T-helper 1 cell treated with Interleukin-12 subunit alpha and Interleukin-12 subunit beta and Interleukin-4 antibody, amounts not matched to agents 30 μg/mL and 1 μg/mL, for 36 hours (primary cell): ENCODE measurements around the gene AK1.

Experiments used
- H3K27ac Mint-ChIP-seq: one replicate; pipeline ENCODE4 v1.8.0; 2021; ENCODE audit warnings: mild to moderate bottlenecking, mixed read lengths
- H3K27me3 Mint-ChIP-seq: one replicate; pipeline ENCODE4 v1.8.0; 2021; ENCODE audit warnings: low read depth, mixed read lengths
- H3K36me3 Mint-ChIP-seq: one replicate; pipeline ENCODE4 v1.8.0; 2021; ENCODE audit warnings: low read depth, mixed read lengths
- H3K4me1 Mint-ChIP-seq: one replicate; pipeline ENCODE4 v1.8.0; 2021; ENCODE audit warnings: low read depth, mixed read lengths
- H3K4me3 Mint-ChIP-seq: one replicate; pipeline ENCODE4 v1.8.0; 2021; ENCODE audit warnings: mild to moderate bottlenecking, moderate library complexity, mixed read lengths
- H3K9me3 Mint-ChIP-seq: one replicate; pipeline ENCODE4 v1.8.0; 2021; ENCODE audit warnings: mixed read lengths

The AK1 gene

GRCh38 chr9:127857278-127857677 is 20.2 kb downstream of the AK1 start:
- H3K4me3 Mint-ChIP-seq: no peak overlapping the region
- peaks cover 24% of the 10 kb centered on the region for H3K4me1 Mint-ChIP-seq
- H3K27me3 Mint-ChIP-seq: no peaks in the 10 kb centered on the region
- H3K27ac Mint-ChIP-seq: no peak overlapping the region
- H3K36me3 Mint-ChIP-seq: peaks cover 3% of the 10 kb centered on the region
- no peaks in the 10 kb centered on the region for H3K9me3 Mint-ChIP-seq

GRCh38 chr9:127856729-127857116 is 20.8 kb downstream of the AK1 start:
- Mint-ChIP-seq H3K4me3 (no peak overlapping the region), H3K27me3 (no peaks in the 10 kb centered on the region), H3K36me3 (peaks cover 6% of the 10 kb centered on the region), H3K4me1 (peaks cover 26% of the 10 kb centered on the region), H3K9me3 (no peaks in the 10 kb centered on the region), H3K27ac (no peak overlapping the region)

GRCh38 chr9:127856094-127856728 is 21.3 kb downstream of the AK1 start:
- Mint-ChIP-seq H3K9me3 (no peaks in the 10 kb centered on the region), H3K4me3 (no peak overlapping the region), H3K27me3 (no peaks in the 10 kb centered on the region), H3K27ac (peak overlapping the region; percentile 50), H3K36me3 (peaks cover 6% of the 10 kb centered on the region), H3K4me1 (peaks cover 24% of the 10 kb centered on the region)

- Mint-ChIP-seq H3K4me1 (peaks cover 22% of the 10 kb centered on the region), H3K9me3 (peaks cover 3% of the 10 kb centered on the region), H3K4me3 (peak overlapping the region; percentile 63), H3K27me3 (no peaks in the 10 kb centered on the region), H3K36me3 (peaks cover 8% of the 10 kb centered on the region), H3K27ac (peak overlapping the region; percentile 52)
Observed at GRCh38 chr9:127855522-127855921, 22.0 kb downstream of the AK1 start.

GRCh38 chr9:127854960-127855359 is 22.5 kb downstream of the AK1 start:
- H3K36me3 Mint-ChIP-seq: peaks cover 10% of the 10 kb centered on the region
- H3K27me3 Mint-ChIP-seq: no peaks in the 10 kb centered on the region
- H3K9me3 Mint-ChIP-seq: peaks cover 3% of the 10 kb centered on the region
- no peak overlapping the region for H3K27ac Mint-ChIP-seq
- peaks cover 20% of the 10 kb centered on the region for H3K4me1 Mint-ChIP-seq
- peak overlapping the region; percentile 25 for H3K4me3 Mint-ChIP-seq

GRCh38 chr9:127854184-127854806 is 23.2 kb downstream of the AK1 start, which contains the start of gene ENG:
Gene ENG, minus strand, starts transcription at chr9:127854658. Its CDS starts 303 bp downstream, at chr9:127854355.
- Mint-ChIP-seq H3K4me3 (peak within 1 kb of the TSS; percentile 87), H3K27ac (peak within 1 kb of the TSS; percentile 79), H3K36me3 (peaks cover 12% of the 10 kb centered on the region), H3K9me3 (peaks cover 7% of the 10 kb centered on the region), H3K27me3 (no peaks in the 10 kb centered on the region), H3K4me1 (peaks cover 20% of the 10 kb centered on the region)

GRCh38 chr9:127853312-127854183 is 23.9 kb downstream of the AK1 start:
- Mint-ChIP-seq H3K36me3 (peaks cover 18% of the 10 kb centered on the region), H3K4me3 (peak overlapping the region; percentile 87), H3K27ac (peak overlapping the region; percentile 79), H3K27me3 (no peaks in the 10 kb centered on the region), H3K9me3 (peaks cover 15% of the 10 kb centered on the region), H3K4me1 (peaks cover 20% of the 10 kb centered on the region)

GRCh38 chr9:127852829-127853228 is 24.6 kb downstream of the AK1 start:
- H3K27ac Mint-ChIP-seq: no peak overlapping the region
- peaks cover 18% of the 10 kb centered on the region for H3K36me3 Mint-ChIP-seq
- H3K9me3 Mint-ChIP-seq: peaks cover 17% of the 10 kb centered on the region
- peak overlapping the region; percentile 42 for H3K4me3 Mint-ChIP-seq
- H3K27me3 Mint-ChIP-seq: no peaks in the 10 kb centered on the region
- H3K4me1 Mint-ChIP-seq: peaks cover 20% of the 10 kb centered on the region

- peaks cover 20% of the 10 kb centered on the region for H3K4me1 Mint-ChIP-seq
- no peak overlapping the region for H3K27ac Mint-ChIP-seq
- H3K27me3 Mint-ChIP-seq: no peaks in the 10 kb centered on the region
- peaks cover 17% of the 10 kb centered on the region for H3K9me3 Mint-ChIP-seq
- peaks cover 18% of the 10 kb centered on the region for H3K36me3 Mint-ChIP-seq
- no peak overlapping the region for H3K4me3 Mint-ChIP-seq
Observed at GRCh38 chr9:127850286-127850830, 27.1 kb downstream of the AK1 start.

- Mint-ChIP-seq H3K27me3 (no peaks in the 10 kb centered on the region), H3K27ac (no peak overlapping the region), H3K9me3 (peaks cover 17% of the 10 kb centered on the region), H3K4me1 (peaks cover 16% of the 10 kb centered on the region), H3K4me3 (no peak overlapping the region), H3K36me3 (peaks cover 18% of the 10 kb centered on the region)
Observed at GRCh38 chr9:127848756-127849504, 28.5 kb downstream of the AK1 start.

GRCh38 chr9:127847833-127848755 is 29.4 kb downstream of the AK1 start:
- H3K4me3 Mint-ChIP-seq: no peak overlapping the region
- peaks cover 18% of the 10 kb centered on the region for H3K36me3 Mint-ChIP-seq
- peaks cover 17% of the 10 kb centered on the region for H3K9me3 Mint-ChIP-seq
- peaks cover 12% of the 10 kb centered on the region for H3K4me1 Mint-ChIP-seq
- no peaks in the 10 kb centered on the region for H3K27me3 Mint-ChIP-seq
- no peak overlapping the region for H3K27ac Mint-ChIP-seq

- Mint-ChIP-seq H3K27me3 (no peaks in the 10 kb centered on the region), H3K9me3 (peaks cover 17% of the 10 kb centered on the region), H3K4me1 (peaks cover 5% of the 10 kb centered on the region), H3K36me3 (peaks cover 14% of the 10 kb centered on the region), H3K4me3 (no peak overlapping the region), H3K27ac (no peak overlapping the region)
Observed at GRCh38 chr9:127847178-127847510, 30.3 kb downstream of the AK1 start.

- no peak overlapping the region for H3K27ac Mint-ChIP-seq
- no peak overlapping the region for H3K4me3 Mint-ChIP-seq
- H3K27me3 Mint-ChIP-seq: no peaks in the 10 kb centered on the region
- H3K36me3 Mint-ChIP-seq: peaks cover 12% of the 10 kb centered on the region
- H3K4me1 Mint-ChIP-seq: no peaks in the 10 kb centered on the region
- peaks cover 17% of the 10 kb centered on the region for H3K9me3 Mint-ChIP-seq
Observed at GRCh38 chr9:127846443-127847177, 30.9 kb downstream of the AK1 start.
